Embryonic facial prominence (tissue), 1 donor: ENCODE results near the gene TMEM109.

Experiments
- DNase-seq: peaks from one replicate; pipeline ENCODE4 v3.0.0-alpha.2; 2016; ENCODE audit errors: extremely low spot score

TMEM109 gene

DNA sequence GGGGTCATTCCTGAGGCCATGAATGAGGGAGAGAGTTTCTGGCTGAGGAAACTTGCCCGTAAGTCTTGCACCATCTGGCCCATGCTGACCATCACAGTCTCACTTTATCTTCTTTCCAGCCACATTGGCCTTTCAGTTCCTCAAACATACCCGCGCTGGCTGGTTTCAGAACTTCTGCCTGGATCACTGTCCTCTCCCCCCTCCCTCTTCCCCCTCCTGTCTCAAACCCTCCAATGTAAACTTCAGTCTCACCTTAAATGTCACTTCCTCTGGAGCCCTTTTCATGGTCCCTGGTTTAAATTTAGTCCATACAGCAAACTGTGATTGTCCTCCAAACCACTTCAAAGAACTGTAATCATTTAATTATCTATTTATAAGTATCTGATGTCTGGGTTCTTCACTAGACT lies 3.7 kb upstream of the TMEM109 start:
- DNase-seq = no peak

DNA sequence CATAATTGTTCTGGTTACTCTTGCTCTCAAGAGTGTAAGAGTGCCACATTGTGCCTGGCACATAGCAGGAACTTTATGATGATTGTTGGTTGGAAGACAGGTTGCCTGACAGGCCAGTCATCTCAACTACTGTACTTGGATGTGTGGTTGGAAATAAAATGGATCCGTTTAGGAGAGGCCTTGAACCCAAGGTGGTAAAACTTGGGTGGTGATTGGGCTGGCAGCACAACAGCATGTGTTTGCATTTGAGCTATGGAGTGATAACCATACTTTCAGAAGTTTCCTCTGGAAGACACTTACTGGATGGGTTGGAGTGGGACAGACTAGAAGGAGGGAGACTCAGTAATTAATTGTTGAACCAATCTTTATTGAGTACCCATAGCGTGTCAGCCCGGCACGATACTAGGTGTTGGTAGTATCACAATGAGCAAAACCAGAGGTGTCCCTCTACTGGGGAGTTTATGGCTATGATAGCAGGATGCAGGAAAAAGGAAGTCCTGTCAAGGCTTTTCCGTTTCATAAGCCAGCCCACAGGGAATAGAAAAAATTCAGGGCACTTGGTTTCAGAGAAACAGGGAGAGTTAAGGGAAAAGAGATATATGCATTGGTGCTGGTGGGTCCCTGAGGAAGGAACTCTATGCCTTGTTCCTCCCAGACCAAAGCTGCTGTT lies 3.1 kb upstream of the TMEM109 start:
- DNase-seq = no peak

DNA sequence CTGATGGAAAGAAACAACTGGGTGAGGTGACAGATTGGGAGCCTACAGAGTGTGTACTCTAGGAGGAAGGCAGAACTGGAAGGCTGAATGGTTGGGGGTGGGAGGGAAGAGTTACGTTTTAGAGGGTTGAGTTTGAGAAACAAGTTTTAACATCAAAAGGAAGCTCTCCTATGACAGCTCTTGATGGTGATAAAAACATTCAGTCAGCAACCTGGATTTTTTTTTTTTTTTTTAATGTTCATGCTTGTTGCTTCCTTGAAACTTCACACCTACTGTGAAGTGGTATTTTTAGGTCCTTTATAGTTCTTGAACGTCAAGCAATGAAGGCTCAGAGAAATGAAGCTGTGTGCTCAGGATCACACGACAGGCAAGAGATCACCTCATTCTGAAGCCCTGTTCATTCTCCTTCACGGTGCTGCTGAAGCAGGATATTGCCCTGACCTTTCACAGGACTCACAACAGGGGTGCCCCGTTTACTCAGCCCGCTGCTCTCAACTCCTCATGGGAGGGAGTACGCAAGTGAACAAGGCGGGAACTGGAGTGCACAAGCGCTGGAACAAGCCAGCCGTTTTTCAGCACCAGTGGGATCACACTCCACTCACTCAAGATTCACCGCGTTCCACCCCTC lies 1.6 kb upstream of the TMEM109 start:
- DNase-seq = no peak

DNA sequence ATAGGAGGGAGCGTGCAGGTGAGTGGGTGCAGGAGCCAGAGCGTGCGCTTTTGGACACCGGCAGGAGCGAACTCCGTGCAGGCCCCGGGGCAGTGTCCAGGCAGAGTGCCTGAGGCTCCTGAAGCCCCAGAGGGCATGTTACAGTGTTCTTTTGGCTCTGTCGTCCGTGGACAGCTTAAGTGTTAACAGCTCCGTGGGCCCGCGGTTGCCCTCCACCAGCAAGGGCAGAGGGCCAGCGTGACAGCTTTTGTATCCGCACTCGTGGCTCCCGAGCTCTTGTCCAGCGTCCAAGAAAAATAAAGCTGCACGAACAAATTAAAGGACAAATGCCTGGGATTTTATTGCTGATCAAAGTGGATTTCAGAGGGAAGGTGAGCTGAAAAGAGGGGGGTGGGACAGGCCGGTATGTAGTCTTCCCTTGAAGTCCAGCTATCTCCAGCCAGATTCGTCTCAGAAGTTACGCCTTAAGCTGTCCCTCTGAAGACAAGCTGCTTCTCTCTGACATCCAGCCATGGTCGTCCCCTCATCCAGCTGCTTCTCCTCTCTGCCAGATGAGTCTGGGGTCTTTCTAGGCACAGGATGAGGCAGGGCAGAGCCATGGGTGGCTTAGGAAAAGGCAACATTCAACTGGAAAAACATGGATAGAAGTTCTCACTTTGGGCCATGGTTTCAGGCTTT lies 968 bp upstream of the TMEM109 start:
- no peak for DNase-seq

DNA sequence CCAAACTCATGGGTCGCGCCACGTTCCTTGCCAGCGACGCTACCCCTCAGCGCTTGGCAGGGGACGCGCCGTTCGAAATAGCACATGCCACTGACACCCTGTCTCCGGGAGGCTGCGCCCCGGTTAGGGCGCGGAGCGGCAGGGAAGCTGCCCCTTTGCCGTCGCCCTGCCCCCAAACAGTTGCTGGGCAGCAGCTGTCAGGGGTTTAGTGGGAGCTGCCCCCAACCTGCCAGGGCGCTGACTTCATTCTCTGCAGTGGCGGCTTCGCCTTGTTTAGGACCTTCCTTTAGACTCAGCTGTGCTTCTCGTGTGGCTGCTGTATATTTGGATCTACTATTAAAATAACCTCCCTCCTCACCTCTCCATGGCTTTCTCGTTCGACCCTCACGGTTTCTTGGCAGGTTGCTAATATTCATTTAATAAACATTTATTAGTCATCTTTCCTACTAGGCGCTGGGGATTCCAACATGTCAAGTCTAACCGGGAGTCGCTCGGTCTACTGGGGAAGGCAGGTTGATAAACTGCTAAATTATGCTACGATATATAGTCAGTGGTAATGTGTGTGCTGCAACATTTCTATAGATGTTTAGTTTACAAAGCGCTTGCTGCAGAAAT lies 782 bp downstream of the TMEM109 start:
- DNase-seq = no peak

DNA sequence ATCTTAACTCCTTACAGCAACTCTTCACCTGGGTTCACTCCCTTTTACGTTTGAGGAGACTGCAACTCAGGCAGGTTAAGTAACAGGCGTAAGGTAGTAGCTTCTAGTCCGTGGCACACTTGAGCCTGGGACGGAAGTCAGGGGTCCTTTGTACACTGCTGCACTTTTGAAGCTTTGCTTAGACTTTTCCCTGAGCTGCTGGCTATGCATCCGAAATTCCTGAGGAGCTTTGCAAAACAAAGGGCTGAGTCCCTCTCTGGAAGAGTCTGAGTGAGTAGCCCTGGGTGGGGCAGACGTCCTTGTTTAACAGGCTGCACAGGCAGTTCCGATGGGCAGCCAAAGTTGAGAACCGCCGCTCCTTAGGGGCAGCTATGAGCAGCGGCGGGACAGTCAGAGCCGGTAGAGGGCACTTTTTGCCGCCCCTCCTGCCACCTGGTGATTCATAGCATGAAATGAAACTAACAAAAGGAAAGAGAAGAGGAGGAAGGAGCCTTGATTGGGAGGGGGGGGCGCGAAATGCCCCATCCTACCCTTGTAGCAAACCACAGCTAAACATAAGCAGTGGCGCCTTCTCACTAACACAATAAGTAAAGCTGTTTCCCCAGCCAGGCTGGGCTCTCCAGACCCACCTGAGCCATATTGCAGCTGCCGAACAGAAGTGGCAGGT lies 1.4 kb downstream of the TMEM109 start:
- no peak for DNase-seq

DNA sequence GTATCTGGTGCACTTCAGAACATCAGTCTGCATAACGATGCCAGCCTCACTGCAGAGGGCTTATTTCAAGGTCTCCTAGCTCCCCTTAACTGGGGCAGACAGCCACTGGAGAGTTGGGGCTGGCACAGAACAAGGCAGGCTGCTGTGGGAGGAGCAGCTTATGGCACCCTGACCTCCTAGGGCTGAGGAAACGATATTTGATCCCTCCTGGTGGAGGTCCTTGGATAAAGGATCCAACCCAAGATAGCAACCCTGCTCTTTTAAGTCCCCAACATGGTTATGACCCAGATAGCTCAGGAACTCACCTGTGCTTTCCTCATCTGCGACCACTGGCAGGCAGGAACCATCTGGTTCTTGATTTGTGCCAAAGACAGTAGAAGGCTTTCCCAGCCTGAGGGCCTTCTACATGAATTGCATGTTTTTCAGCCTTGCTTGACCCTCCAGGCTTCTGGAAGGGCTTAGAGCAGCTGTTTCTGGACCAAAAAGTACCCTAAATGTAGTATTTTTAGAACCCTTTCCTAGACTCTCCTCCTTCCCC lies 2.8 kb downstream of the TMEM109 start:
- DNase-seq = no peak

DNA sequence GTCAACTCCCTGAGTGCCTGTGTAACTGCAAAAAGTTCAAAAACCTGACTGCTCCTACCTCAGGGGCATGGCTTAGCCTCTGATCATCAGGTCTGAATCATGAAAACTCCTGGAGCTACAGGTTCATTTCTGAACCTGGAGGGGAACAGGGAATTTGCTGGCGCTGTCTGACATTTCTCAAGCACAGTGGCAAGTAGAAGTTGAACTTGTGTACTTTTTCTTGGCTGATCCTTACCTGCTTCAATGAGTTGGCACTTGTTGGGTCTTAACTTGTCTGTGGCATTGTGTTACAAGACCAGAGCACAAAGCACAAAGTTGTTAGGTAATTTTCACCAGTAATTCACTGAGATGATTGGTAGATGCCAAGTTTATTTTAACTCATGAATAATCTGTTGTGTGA lies 3.3 kb downstream of the TMEM109 start:
- DNase-seq = no peak

DNA sequence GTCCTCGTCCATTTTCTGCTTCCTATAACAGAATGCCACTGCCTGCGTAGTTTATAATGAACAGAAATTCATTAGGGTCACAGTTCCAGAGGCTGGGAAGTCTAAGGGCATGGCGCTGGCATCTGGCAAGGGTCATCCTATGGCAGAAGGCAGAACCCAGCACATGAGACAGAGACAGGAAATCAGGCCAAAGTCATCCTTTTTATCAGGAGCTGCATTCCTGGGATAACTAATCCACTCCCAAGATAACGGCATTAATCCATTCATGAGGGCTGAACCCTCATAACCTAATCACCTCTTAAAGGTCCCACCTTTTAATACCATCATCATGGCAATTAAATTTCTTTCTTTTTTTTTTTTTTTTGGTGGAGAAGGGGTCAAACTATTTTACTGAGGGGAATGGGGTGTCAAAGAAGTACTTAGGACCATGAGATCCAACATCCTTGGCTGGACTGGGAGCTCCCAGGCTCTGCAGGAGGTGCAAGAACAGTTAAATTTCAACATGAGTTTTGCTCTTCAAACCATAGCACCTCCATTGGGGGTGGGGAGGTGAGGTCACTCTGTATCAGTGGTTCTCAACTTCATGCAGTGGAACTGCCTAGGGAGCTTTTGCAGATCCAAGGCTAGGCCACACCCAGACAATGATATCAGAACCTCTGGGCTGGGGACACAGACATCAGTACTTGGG lies 4.4 kb downstream of the TMEM109 start:
- DNase-seq = no peak

DNA sequence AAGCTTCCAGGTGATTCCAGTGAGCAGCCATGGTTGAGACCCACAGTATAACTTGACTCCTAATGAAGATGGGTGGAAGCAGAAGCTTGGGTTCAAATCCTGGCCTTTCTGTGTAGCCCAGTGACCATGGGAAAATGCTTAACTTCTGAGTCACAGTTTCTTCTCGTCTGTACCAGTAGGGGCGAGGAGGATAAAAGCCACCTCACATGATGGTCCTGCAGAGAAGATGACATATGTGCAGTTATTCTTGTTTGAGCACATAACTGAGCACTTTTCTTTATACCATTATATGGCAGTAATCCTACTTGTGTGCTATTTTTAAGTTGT lies 4.9 kb downstream of the TMEM109 start:
- no peak for DNase-seq

DNA sequence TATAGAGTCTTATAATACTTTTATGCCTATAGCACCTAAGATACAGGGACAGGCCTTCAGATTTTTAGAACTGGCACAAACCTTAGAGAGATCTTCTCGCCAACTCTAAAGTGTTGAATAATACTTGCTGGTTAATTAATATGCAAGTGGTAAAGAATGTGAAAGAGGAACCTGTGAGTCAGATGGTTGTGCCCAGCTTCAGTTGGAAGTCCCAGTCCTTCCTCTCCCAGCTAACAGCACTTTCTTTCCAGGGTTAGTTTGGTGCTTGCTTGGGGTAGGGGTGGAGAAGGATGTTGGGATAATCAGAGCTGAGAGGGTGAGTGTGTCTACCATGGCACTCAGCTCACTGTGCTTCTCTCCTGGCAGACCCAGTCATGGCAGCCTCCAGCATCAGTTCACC lies 5.4 kb downstream of the TMEM109 start:
- no peak for DNase-seq

DNA sequence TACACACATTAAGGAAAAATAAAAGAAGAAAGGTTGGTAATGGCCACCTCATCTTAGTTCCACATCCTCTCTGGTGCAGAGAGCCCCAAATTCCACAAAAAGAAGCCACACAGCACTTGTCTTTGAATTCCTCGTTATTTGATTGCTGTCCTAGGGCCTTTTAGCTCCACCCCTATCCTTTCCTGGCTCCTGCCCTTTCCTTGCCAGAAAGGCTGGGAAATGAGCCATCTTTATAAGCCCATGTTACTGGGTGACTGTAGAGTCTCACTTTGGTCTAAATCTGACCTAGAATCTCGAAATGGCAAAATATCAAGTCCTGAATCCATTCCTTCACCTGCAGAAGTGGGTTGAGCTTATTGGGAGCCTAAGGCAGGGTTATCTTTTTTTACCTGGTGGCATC lies 6.0 kb downstream of the TMEM109 start:
- no peak for DNase-seq

DNA sequence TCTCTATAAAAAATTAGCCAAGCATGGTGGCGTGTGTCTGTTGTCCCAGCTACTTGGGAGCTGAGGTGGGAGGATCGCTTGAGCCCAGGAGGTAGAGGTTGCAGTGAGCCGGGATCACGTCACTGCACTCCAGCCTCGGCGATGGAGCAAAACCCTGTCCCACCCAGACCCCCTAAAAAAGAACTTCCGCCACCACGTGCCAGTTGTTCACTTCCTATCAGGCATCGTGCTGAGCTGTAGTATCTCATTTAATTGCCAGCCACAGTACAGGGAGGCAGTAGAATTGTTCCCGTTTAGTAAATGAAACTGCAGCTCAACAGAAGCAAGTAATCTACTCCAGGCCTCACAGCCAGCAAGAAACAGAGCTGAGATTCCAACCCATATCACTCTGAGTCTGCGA lies 7.3 kb downstream of the TMEM109 start:
- DNase-seq = no peak

DNA sequence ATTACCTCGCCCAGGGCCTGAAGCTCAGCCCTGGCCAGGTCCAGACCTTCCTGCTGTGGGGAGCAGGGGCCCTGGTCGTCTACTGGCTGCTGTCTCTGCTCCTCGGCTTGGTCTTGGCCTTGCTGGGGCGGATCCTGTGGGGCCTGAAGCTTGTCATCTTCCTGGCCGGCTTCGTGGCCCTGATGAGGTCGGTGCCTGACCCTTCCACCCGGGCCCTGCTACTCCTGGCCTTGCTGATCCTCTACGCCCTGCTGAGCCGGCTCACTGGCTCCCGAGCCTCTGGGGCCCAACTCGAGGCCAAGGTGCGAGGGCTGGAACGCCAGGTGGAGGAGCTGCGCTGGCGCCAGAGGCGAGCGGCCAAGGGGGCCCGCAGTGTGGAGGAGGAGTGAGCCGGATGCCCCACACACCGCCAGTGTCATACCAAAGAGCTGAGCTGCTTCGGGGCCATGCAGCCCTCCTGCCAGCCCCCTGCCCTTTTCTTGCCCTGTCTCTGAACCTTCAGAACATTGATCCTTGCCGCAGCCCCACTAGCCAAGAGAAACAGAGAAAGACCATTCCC lies 7.9 kb downstream of the TMEM109 start:
- no peak for DNase-seq

DNA sequence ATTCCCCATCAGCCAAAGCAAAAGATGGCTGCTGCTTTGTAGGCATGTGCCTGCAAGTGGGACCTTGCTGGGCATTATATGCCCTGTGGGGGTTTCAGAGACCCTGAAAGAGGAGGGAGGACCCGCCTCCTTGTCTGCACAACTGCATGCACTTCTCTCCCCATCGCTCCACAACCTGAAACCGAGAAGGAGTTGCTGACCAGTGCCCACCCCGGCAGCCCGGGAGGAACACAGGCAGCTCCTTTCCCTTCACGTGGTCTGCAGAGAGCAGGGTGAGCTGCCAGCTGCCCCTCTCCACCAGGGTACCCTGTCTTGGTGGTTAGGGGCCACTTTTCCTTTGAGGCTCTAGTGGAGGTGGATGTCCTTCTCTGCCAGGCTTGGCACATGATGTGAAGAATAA lies 8.9 kb downstream of the TMEM109 start:
- no peak for DNase-seq

DNA sequence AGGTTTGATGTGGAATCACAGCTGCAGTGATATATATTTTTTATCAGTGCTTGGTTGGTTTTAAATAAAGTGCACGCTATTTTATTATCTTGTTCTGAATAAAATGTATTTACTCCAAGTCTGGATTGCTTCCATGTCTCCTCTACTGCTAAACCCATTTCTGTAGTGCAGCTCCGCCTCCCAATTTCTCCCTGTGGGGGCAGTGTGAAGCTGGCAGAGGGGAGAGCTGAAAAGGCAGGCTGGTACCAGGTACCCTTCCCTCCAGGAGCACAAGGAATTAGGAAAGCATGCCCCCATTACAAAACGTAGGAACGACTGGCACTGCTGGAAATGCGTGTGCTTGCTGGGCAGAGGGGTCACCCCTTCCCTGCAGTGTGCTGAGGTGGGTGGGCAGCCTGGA lies 9.4 kb downstream of the TMEM109 start:
- no peak for DNase-seq

DNA sequence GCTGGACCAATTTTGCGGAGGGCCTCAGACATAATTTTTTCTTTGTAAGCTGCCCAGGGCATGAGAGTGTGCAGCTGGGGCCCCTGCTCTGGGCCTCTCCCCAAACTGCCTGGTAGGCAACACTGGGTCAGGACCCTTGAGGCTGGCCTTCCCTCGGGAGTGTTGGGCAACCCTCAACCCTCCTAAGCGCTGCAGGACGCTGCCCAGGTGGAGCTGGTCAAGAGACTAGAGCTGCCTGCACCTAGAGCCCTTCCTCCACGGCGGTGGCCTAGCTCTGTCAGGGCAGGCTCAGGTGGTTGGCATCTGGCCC lies 9.8 kb downstream of the TMEM109 start:
- DNase-seq = no peak

DNA sequence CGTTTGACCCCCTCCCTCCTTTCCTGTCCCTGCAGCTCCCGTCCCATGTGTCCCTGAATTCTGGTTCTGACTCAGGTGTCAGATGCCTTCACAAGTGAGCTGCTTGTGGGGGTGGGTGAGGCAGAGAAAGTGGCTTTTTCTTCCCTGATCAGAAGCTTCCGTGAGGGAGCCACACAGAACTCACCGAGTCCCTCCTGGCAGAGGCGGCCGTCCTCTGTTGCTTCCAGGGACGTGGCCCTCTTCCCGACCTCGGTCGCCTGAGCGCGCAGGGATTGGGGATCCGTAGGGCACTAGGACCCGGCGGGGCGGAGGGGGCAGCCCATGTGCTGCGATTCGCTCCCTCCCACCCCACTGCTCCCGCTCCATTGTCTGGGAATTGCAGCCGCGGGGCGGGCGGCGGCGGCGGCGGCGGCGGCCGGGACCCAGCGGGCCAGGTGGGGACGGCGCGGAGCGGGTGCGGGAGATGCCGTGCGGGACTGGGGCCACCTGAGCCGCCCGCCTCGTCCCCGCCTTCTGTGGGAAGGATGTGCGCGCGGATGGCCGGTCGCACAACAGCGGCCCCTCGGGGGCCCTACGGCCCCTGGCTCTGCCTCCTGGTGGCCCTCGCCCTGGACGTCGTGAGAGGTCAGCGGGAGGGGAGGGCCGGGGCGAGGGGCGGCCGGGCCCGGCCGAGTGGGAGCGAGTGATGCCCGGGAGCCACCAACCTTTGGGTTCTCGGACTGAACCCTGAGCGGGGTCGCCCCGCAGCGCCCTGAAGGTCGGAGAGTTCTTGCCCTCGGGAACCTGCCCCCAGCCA lies 10.3 kb downstream of the TMEM109 start, which contains the start of gene TMEM132A:
TMEM132A (plus strand) TSS at position 351 of the 796 bp plus-strand sequence; CDS start at position 525, 174 bp downstream.
- DNase-seq = peak; percentile 51

DNA sequence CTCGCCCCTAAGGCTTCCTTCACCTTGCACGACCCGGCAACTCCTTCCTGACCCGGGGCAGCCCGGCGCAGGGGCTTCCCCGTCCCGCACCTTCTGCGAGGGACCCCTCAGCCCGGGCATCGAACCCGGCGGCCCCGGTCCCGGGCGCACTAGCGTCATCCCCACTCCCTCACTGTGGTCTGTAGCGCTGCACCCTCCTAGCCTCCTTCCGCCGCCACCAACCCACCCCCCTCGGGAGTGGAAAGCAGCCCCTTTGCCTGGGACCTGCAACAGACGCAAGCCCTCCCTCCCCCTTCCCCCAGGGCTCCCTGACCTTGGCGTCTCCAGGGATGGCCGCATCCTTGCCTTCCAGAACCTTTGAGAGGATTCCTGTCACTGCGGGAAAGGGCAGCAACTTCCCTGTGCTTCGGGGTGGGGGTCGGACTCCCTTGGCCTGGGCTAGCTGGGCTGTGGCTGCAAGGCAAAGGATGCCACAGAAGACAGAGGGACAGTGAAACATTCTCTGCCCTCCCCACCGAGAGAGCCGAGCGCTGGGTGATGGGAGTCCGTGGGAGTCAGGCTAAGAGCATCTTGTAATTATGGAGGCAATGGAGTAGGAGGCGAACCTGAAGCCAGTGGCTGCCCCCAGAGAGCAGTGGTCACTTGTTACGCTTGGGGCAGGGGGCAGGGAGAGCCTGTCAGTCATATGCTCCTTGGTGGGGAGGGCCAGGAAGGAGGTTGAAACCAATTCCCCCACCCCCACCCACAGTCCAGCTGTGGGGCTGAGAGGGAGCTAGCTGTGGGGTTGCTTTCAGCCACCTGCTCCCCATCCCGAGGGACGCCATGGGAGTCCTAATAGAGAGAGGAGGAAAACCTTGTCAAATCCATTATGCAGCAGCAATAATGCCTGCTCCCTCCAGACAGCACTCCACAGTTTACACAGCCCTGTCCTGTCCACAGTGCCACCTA lies 11.2 kb downstream of the TMEM109 start:
- no peak for DNase-seq
